C4-2B (cell line): ENCODE measurements around the gene CDK17.

Experiments
- CTCF ChIP-seq: fragments of 450-650 bp; conservative IDR thresholded peaks from 2 replicates; pipeline ENCODE4 v1.5.1; 2017; ENCODE audit warnings: mild to moderate bottlenecking
- ZFX ChIP-seq: fragments of 450-650 bp; IDR thresholded peaks from 2 replicates; pipeline ENCODE4 v1.6.1; 2017

GRCh38 chr12:96234591-96235483 lies 165.4 kb downstream of the CDK17 start:
- TF ChIP-seq CTCF: no peak
- no peak for TF ChIP-seq ZFX
